Measurements from ENCODE around the gene MLF2. TPM values are rescaled to one million over a fixed set of nuclear protein-coding genes. Genes with fewer than 3 reads are reported as not detected.

Gene MLF2
- total and polyA plus RNA-seq, 2 of the 13 experiments (the other 11 are each of a cell fraction or from before 2014, with no cell fraction given) = 88.1 to 167 TPM

- FAIRE-seq = no peak
- Histone ChIP-seq H3K79me2 (ENCODE audit: insufficient read depth, low read length) (no peaks in the 10 kb centered on the region), H3K4me3 (replicated peaks in 1 of 3; ENCODE audit: insufficient read depth in 1 of 3, low read depth in 2 of 3, low read length in 3 of 3) (no peak overlapping the region), H3K36me3 (replicated peaks in 1 of 2; ENCODE audit: control insufficient read depth in 1 of 2, insufficient read depth in 2 of 2, low read length in 2 of 2) (no peaks in the 10 kb centered on the region), H3K9me3 (ENCODE audit: low read length) (no peaks in the 10 kb centered on the region), H3K27ac (ENCODE audit: extremely low read length, insufficient read depth, low read length) (no peak overlapping the region), H3K27me3 (ENCODE audit: control insufficient read depth in 1 of 2, insufficient read depth in 2 of 2, low read length in 2 of 2) (peaks cover 2 to 5% of the 10 kb centered on the region in 2 experiments; a peak in 2 of 5 replicates), H3K4me2 (ENCODE audit: low read depth, low read length) (no peak overlapping the region), H4K20me1 (ENCODE audit: insufficient read depth, low read length) (no peaks in the 10 kb centered on the region), H3K4me1 (ENCODE audit: insufficient read depth, low read length) (peaks cover 82% of the 10 kb centered on the region), H3K9ac (ENCODE audit: insufficient read depth, low read depth, low read length) (no peak overlapping the region), H2AFZ (ENCODE audit: low read length) (no peak overlapping the region)
- no peak for ATAC-seq
- 81% methylated on average over 3 of the region's 5 CpGs for WGBS (ENCODE audit: low lambda C conversion rate)
- TF ChIP-seq ZNF224 (CRISPR knock-in tag; IDR thresholded peaks at IDR 0.05) (no peak), TCF12 (IDR thresholded peaks at IDR 0.05) (no peak), TCF12 (CRISPR knock-in tag; IDR thresholded peaks at IDR 0.05) (no peak), KDM3A (CRISPR knock-in tag; IDR thresholded peaks at IDR 0.05; ENCODE audit: low read depth) (no peak), ZNF337 (CRISPR knock-in tag; IDR thresholded peaks at IDR 0.05; ENCODE audit: borderline replicate concordance, low read depth) (no peak), SOX6 (IDR thresholded peaks at IDR 0.05) (no peak), SOX6 (CRISPR knock-in tag; IDR thresholded peaks at IDR 0.05) (no peak), SMYD3 (CRISPR knock-in tag; IDR thresholded peaks at IDR 0.05) (no peak), EP300 (IDR thresholded peaks at IDR 0.05; ENCODE audit: low read depth in 2 of 2, low read length in 2 of 2) (no peak), EP300 (CRISPR knock-in tag; IDR thresholded peaks at IDR 0.05; ENCODE audit: borderline replicate concordance) (no peak), RORA (CRISPR knock-in tag; IDR thresholded peaks at IDR 0.05) (no peak), ZMYM2 (CRISPR knock-in tag; IDR thresholded peaks at IDR 0.05) (no peak), RFXAP (CRISPR knock-in tag; IDR thresholded peaks at IDR 0.05; ENCODE audit: borderline replicate concordance) (no peak), ZNF629 (CRISPR knock-in tag; conservative IDR thresholded peaks at IDR 0.05) (no peak), RCOR2 (CRISPR knock-in tag; IDR thresholded peaks at IDR 0.05) (no peak), MTA3 (CRISPR knock-in tag; IDR thresholded peaks at IDR 0.05) (no peak), SMC3 (IDR thresholded peaks at IDR 0.05; ENCODE audit: low read length) (no peak), ELF4 (CRISPR knock-in tag; IDR thresholded peaks at IDR 0.05; ENCODE audit: borderline replicate concordance) (no peak), ZNF7 (CRISPR knock-in tag; IDR thresholded peaks at IDR 0.05) (no peak), FOXC1 (CRISPR knock-in tag; IDR thresholded peaks at IDR 0.05; ENCODE audit: borderline replicate concordance) (no peak), HIVEP1 (CRISPR knock-in tag; IDR thresholded peaks at IDR 0.05) (no peak)
- POLR2A ChIA-PET = interaction anchor here (3.3 to 5.5 kb wide), 2 partner anchors 11 to 24 kb away, joined by 28 to 59 read pairs; partner anchors contain the start of genes MLF2 and PTMS
- no peak for DNase-seq (ENCODE audit: low spot score)
- BruUV-seq (replicated peaks) = no TSS peak
- intact Hi-C loops (cut with micrococcal nuclease; ENCODE audit: unreplicated experiment) (no loop called here), in situ Hi-C loops (cut with HindIII; ENCODE audit: extremely low pct_ligation_motif_present, low pct_unique_long_range_greater_than_20kb) (no loop called here)
- CTCF ChIA-PET (ENCODE audit: low intra/inter-chr PET ratio, low total read pairs) = no interaction called here
Observed at GRCh38 chr12:6777386-6777785, 24.4 kb upstream of the MLF2 start.
